WTC11 (cell line): ENCODE data around the gene PLPPR5.

ENCODE experiments used
- ELF4 ChIP-seq: sonication (generic); formaldehyde crosslinking; IDR thresholded peaks from 2 replicates; pipeline ENCODE4 v1.8.1; 2022; ENCODE audit warnings: low read depth, mild to moderate bottlenecking, moderate library complexity, missing genetic modification reagents
- KAT7 ChIP-seq: sonication (generic); formaldehyde crosslinking; IDR thresholded peaks from 2 replicates; pipeline ENCODE4 v1.8.1; 2023; ENCODE audit warnings: missing genetic modification reagents, mild to moderate bottlenecking, borderline replicate concordance
- NFYB ChIP-seq: sonication (generic); formaldehyde crosslinking; conservative IDR thresholded peaks from 2 replicates; pipeline ENCODE4 v1.8.0; 2022; ENCODE audit warnings: low read depth, missing genetic modification reagents
- SMAD3 ChIP-seq: sonication (generic); formaldehyde crosslinking; IDR thresholded peaks from 2 replicates; pipeline ENCODE4 v1.8.0; 2022; ENCODE audit warnings: missing genetic modification reagents, mild to moderate bottlenecking, borderline replicate concordance
- ZNF232 ChIP-seq: sonication (generic); formaldehyde crosslinking; IDR thresholded peaks from 2 replicates; pipeline ENCODE4 v1.8.0; 2022; ENCODE audit warnings: mild to moderate bottlenecking, missing genetic modification reagents
- TF ChIP-seq, protein P1 (sequence below): sonication (generic); formaldehyde crosslinking; IDR thresholded peaks from 2 replicates; pipeline ENCODE4 v1.8.1; 2022; ENCODE audit warnings: missing genetic modification reagents, borderline replicate concordance
- TF ChIP-seq, protein P2 (sequence below): fragments of 200-600 bp; IDR thresholded peaks from 2 replicates; pipeline ENCODE4 v1.8.0; 2022; ENCODE audit warnings: antibody characterized with exemption
- TF ChIP-seq, protein P3 (sequence below): sonication (generic); formaldehyde crosslinking; IDR thresholded peaks from 2 replicates; pipeline ENCODE4 v1.8.1; 2023; ENCODE audit warnings: mild to moderate bottlenecking, missing genetic modification reagents, moderate library complexity
- TF ChIP-seq, protein P4 (sequence below): fragments of 250-450 bp; sonication (Bioruptor Pico); IDR thresholded peaks from 2 replicates; pipeline ENCODE4 v1.8.0; 2021; ENCODE audit warnings: mild to moderate bottlenecking
- TF ChIP-seq, protein P5 (sequence below): sonication (generic); formaldehyde crosslinking; conservative IDR thresholded peaks from 2 replicates; pipeline ENCODE4 v1.8.1; 2022; ENCODE audit warnings: mild to moderate bottlenecking, missing genetic modification reagents
- TF ChIP-seq, protein P6 (sequence below): sonication (generic); formaldehyde crosslinking; IDR thresholded peaks from 2 replicates; pipeline ENCODE4 v1.8.0; 2022; ENCODE audit warnings: mild to moderate bottlenecking, missing genetic modification reagents
- TF ChIP-seq, protein P7 (sequence below): sonication (generic); formaldehyde crosslinking; IDR thresholded peaks from 2 replicates; pipeline ENCODE4 v1.8.0; 2022; ENCODE audit warnings: mild to moderate bottlenecking, missing genetic modification reagents

DNA sequence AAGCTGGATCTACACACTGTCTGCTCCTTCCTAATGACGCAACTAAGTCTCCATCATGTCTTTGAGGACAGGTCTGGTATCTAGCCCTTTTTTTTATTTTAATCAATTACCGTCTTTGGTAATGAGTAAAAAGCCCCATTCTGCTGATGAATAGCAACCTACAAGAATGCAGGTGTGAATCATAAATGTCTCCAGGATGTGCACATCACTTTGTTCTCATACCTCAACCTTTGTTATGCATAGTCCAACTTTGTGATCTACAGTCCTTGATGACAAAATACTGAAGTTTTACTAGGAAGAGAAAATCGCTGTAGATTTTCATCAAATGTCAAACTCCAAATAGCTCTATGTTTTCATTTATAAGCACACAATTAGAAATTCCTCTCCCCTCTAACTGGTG is 39.3 kb downstream of the PLPPR5 start:
- TF ChIP-seq KAT7 = no peak
- TF ChIP-seq, protein P1, sequence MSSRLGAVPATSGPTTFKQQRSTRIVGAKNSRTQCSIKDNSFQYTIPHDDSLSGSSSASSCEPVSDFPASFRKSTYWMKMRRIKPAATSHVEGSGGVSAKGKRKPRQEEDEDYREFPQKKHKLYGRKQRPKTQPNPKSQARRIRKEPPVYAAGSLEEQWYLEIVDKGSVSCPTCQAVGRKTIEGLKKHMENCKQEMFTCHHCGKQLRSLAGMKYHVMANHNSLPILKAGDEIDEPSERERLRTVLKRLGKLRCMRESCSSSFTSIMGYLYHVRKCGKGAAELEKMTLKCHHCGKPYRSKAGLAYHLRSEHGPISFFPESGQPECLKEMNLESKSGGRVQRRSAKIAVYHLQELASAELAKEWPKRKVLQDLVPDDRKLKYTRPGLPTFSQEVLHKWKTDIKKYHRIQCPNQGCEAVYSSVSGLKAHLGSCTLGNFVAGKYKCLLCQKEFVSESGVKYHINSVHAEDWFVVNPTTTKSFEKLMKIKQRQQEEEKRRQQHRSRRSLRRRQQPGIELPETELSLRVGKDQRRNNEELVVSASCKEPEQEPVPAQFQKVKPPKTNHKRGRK (CRISPR knock-in tag) = no peak
- TF ChIP-seq, protein P2, sequence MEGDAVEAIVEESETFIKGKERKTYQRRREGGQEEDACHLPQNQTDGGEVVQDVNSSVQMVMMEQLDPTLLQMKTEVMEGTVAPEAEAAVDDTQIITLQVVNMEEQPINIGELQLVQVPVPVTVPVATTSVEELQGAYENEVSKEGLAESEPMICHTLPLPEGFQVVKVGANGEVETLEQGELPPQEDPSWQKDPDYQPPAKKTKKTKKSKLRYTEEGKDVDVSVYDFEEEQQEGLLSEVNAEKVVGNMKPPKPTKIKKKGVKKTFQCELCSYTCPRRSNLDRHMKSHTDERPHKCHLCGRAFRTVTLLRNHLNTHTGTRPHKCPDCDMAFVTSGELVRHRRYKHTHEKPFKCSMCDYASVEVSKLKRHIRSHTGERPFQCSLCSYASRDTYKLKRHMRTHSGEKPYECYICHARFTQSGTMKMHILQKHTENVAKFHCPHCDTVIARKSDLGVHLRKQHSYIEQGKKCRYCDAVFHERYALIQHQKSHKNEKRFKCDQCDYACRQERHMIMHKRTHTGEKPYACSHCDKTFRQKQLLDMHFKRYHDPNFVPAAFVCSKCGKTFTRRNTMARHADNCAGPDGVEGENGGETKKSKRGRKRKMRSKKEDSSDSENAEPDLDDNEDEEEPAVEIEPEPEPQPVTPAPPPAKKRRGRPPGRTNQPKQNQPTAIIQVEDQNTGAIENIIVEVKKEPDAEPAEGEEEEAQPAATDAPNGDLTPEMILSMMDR = no peak
- TF ChIP-seq, protein P3, sequence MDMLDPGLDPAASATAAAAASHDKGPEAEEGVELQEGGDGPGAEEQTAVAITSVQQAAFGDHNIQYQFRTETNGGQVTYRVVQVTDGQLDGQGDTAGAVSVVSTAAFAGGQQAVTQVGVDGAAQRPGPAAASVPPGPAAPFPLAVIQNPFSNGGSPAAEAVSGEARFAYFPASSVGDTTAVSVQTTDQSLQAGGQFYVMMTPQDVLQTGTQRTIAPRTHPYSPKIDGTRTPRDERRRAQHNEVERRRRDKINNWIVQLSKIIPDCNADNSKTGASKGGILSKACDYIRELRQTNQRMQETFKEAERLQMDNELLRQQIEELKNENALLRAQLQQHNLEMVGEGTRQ (CRISPR knock-in tag) = no peak
- TF ChIP-seq, protein P4, sequence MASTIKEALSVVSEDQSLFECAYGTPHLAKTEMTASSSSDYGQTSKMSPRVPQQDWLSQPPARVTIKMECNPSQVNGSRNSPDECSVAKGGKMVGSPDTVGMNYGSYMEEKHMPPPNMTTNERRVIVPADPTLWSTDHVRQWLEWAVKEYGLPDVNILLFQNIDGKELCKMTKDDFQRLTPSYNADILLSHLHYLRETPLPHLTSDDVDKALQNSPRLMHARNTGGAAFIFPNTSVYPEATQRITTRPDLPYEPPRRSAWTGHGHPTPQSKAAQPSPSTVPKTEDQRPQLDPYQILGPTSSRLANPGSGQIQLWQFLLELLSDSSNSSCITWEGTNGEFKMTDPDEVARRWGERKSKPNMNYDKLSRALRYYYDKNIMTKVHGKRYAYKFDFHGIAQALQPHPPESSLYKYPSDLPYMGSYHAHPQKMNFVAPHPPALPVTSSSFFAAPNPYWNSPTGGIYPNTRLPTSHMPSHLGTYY = no peak
- TF ChIP-seq, protein P5, sequence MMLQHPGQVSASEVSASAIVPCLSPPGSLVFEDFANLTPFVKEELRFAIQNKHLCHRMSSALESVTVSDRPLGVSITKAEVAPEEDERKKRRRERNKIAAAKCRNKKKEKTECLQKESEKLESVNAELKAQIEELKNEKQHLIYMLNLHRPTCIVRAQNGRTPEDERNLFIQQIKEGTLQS (CRISPR knock-in tag) = no peak
- no peak for TF ChIP-seq ELF4 (CRISPR knock-in tag)
- TF ChIP-seq NFYB = no peak
- no peak for TF ChIP-seq SMAD3 (CRISPR knock-in tag)
- TF ChIP-seq, protein P6, sequence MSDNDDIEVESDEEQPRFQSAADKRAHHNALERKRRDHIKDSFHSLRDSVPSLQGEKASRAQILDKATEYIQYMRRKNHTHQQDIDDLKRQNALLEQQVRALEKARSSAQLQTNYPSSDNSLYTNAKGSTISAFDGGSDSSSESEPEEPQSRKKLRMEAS (CRISPR knock-in tag) = no peak
- TF ChIP-seq ZNF232 = no peak
- TF ChIP-seq, protein P7, sequence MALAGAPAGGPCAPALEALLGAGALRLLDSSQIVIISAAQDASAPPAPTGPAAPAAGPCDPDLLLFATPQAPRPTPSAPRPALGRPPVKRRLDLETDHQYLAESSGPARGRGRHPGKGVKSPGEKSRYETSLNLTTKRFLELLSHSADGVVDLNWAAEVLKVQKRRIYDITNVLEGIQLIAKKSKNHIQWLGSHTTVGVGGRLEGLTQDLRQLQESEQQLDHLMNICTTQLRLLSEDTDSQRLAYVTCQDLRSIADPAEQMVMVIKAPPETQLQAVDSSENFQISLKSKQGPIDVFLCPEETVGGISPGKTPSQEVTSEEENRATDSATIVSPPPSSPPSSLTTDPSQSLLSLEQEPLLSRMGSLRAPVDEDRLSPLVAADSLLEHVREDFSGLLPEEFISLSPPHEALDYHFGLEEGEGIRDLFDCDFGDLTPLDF (CRISPR knock-in tag) = no peak
